H1 (cell line): ENCODE measurements around the gene OR1S2. TPM values are rescaled to one million over a fixed set of nuclear protein-coding genes. Genes with fewer than 3 reads are reported as not detected.

ENCODE experiments used
- CTCF ChIA-PET: fragments of 300-600 bp; sonication (Branson Sonifier 250); formaldehyde crosslinking; loops from one replicate; lab custom pipeline; 2021; ENCODE audit not compliant: partially characterized antibody; lab: Charles Lee
- POLR2A ChIA-PET: fragments of 300-600 bp; sonication (Branson Sonifier 250); formaldehyde crosslinking; loops from one replicate; lab custom pipeline; 2021; ENCODE audit warnings: inconsistent platforms; ENCODE audit not compliant: partially characterized antibody; lab: Charles Lee
- DNase-seq, 2 experiments: peaks; one replicate each; pipeline versions ENCODE4 v3.0.0 to v3.0.0-alpha.2; 2010 to 2022; ENCODE audit warnings: low spot score in 2 of 2, low read depth in 1 of 2, mixed read lengths in 1 of 2
- FAIRE-seq: peaks from 2 replicates; lab custom pipeline; 2011; peaks lifted over from hg19 to GRCh38; lab: Jason Lieb, UNC
- H2AFZ ChIP-seq: 2 replicates; pipeline ENCODE4 v1.8.1; 2012; ENCODE audit warnings: low read length, inconsistent platforms
- H2AK5ac ChIP-seq: 2 replicates; pipeline ENCODE4 v1.6.1; 2013; ENCODE audit warnings: low read depth, low read length
- H2BK120ac ChIP-seq: replicated peaks from 2 replicates; pipeline ENCODE3; 2013; ENCODE audit warnings: low read depth, low read length, inconsistent platforms
- H2BK12ac ChIP-seq: 2 replicates; pipeline ENCODE4 v1.6.1; 2013; ENCODE audit warnings: low read depth, low read length
- H2BK15ac ChIP-seq: 2 replicates; pipeline ENCODE4 v1.6.1; 2013; ENCODE audit warnings: low read length
- H2BK20ac ChIP-seq: 2 replicates; pipeline ENCODE4 v1.6.1; 2013; ENCODE audit warnings: low read length
- H2BK5ac ChIP-seq: 2 replicates; pipeline ENCODE4 v1.6.1; 2013; ENCODE audit warnings: low read depth, low read length
- H3K14ac ChIP-seq: 2 replicates; pipeline ENCODE4 v1.6.1; 2013; ENCODE audit warnings: inconsistent platforms; ENCODE audit not compliant: insufficient read length
- H3K18ac ChIP-seq: 2 replicates; pipeline ENCODE4 v1.6.1; 2013; ENCODE audit warnings: low read length; ENCODE audit errors: extremely low read depth
- H3K23ac ChIP-seq: 2 replicates; pipeline ENCODE4 v1.6.1; 2013; ENCODE audit warnings: inconsistent platforms; ENCODE audit not compliant: insufficient read length
- H3K23me2 ChIP-seq: 2 replicates; pipeline ENCODE4 v1.6.1; 2013; ENCODE audit warnings: low read depth, low read length
- H3K27ac ChIP-seq: 2 replicates; pipeline ENCODE4 v1.6.1; 2011; ENCODE audit warnings: low read depth, low read length, inconsistent platforms
- H3K27me3 ChIP-seq, 4 experiments: replicated peaks in 1 of 4; 1 replicate in 1 of 4; 2 replicates in 3 of 4; pipeline versions ENCODE4 v1.6.1 to v1.8.1; 2011 to 2013; ENCODE audit warnings: low read length in 3 of 4, mild to moderate bottlenecking in 3 of 4, inconsistent platforms in 2 of 4, mixed read lengths in 2 of 4, moderate library complexity in 1 of 4; ENCODE audit not compliant: control insufficient read depth in 3 of 4, insufficient read depth in 3 of 4; ENCODE audit errors: extremely low read depth in 1 of 4
- H3K36me3 ChIP-seq, 4 experiments: 2 replicates each; pipeline versions ENCODE4 v1.6.1 to v1.8.1; 2011 to 2013; ENCODE audit warnings: mild to moderate bottlenecking in 4 of 4, low read length in 3 of 4, moderate library complexity in 2 of 4, control low read depth in 1 of 4, inconsistent platforms in 1 of 4; ENCODE audit not compliant: insufficient read depth in 4 of 4, control insufficient read depth in 2 of 4
- H3K4ac ChIP-seq: replicated peaks from 2 replicates; pipeline ENCODE3; 2013; ENCODE audit warnings: low read length, low read depth, mixed read lengths, inconsistent platforms; ENCODE audit not compliant: insufficient read length
- H3K4me1 ChIP-seq, 4 experiments: replicated peaks in 1 of 4; 1 replicate in 1 of 4; 2 replicates in 3 of 4; pipeline versions ENCODE4 v1.6.1 to v1.8.1; 2011 to 2013; ENCODE audit warnings: low read length in 3 of 4, inconsistent platforms in 2 of 4, mixed read lengths in 1 of 4; ENCODE audit not compliant: insufficient read depth in 4 of 4, control insufficient read depth in 3 of 4
- H3K4me2 ChIP-seq, 2 experiments: 2 replicates each; pipeline versions ENCODE4 v1.6.1 to v1.8.1; 2011 to 2013; ENCODE audit warnings: low read depth in 2 of 2, low read length in 2 of 2, control low read depth in 1 of 2, inconsistent platforms in 1 of 2, mild to moderate bottlenecking in 1 of 2; ENCODE audit not compliant: insufficient read depth in 1 of 2
- H3K4me3 ChIP-seq, 4 experiments: fragments of 200-600, 300-600 bp in 1 of 4; sonication (generic), shearing (Covaris generic), sonication (Bioruptor Twin) in 1 of 4; 2 replicates each; pipeline versions ENCODE4 v1.5.1 to v1.8.1; 2011 to 2016; ENCODE audit warnings: low read length in 4 of 4, low read depth in 3 of 4, control low read depth in 2 of 4, inconsistent platforms in 2 of 4, mild to moderate bottlenecking in 2 of 4, mixed read lengths in 1 of 4, moderate library complexity in 1 of 4; ENCODE audit not compliant: insufficient read depth in 2 of 4; ENCODE audit errors: extremely low read depth in 1 of 4
- H3K56ac ChIP-seq: replicated peaks from 2 replicates; pipeline ENCODE3; 2013; ENCODE audit warnings: low read depth, mild to moderate bottlenecking, mixed read lengths, low read length, inconsistent platforms; ENCODE audit not compliant: insufficient read length
- H3K79me1 ChIP-seq: 2 replicates; pipeline ENCODE4 v1.6.1; 2013; ENCODE audit warnings: low read depth, low read length, control low read depth
- H3K79me2 ChIP-seq, 2 experiments: 2 replicates each; pipeline versions ENCODE4 v1.6.1 to v1.8.1; 2012 to 2013; ENCODE audit warnings: low read length in 2 of 2, mild to moderate bottlenecking in 2 of 2, inconsistent platforms in 1 of 2; ENCODE audit not compliant: insufficient read depth in 2 of 2, control insufficient read depth in 1 of 2
- H3K9ac ChIP-seq, 4 experiments: replicated peaks in 1 of 4; 1 replicate in 1 of 4; 2 replicates in 3 of 4; pipeline versions ENCODE4 v1.6.1 to v1.8.1; 2011 to 2013; ENCODE audit warnings: low read depth in 3 of 4, low read length in 3 of 4, control low read depth in 2 of 4, mild to moderate bottlenecking in 2 of 4, moderate library complexity in 2 of 4, inconsistent platforms in 1 of 4; ENCODE audit errors: extremely low read depth in 1 of 4
- H3K9me3 ChIP-seq, 2 experiments: 2 replicates each; pipeline versions ENCODE4 v1.6.1 to v1.8.1; 2012 to 2013; ENCODE audit warnings: mild to moderate bottlenecking in 2 of 2, moderate library complexity in 2 of 2, control low read depth in 1 of 2, inconsistent platforms in 1 of 2, low read depth in 1 of 2, low read length in 1 of 2, mixed read lengths in 1 of 2; ENCODE audit not compliant: insufficient read depth in 2 of 2
- H4K20me1 ChIP-seq, 2 experiments: replicated peaks in 1 of 2; 2 replicates each; pipeline versions ENCODE3 to v1.8.1; 2011 to 2013; ENCODE audit warnings: inconsistent platforms in 2 of 2, low read length in 2 of 2, mild to moderate bottlenecking in 1 of 2; ENCODE audit not compliant: insufficient read depth in 2 of 2, control insufficient read depth in 1 of 2
- H4K5ac ChIP-seq: 2 replicates; pipeline ENCODE4 v1.6.1; 2013; ENCODE audit warnings: low read length, low read depth, mixed read lengths, inconsistent platforms; ENCODE audit not compliant: insufficient read length
- H4K8ac ChIP-seq: 2 replicates; pipeline ENCODE4 v1.8.0; 2013; ENCODE audit warnings: mild to moderate bottlenecking, moderate library complexity, low read length, inconsistent platforms; ENCODE audit not compliant: insufficient read depth; ENCODE audit errors: extremely low read depth
- H4K91ac ChIP-seq: replicated peaks from 2 replicates; pipeline ENCODE3; 2013; ENCODE audit warnings: low read length, mixed read lengths, inconsistent platforms; ENCODE audit not compliant: insufficient read length
- BCL11A ChIP-seq, 2 experiments: IDR thresholded peaks; one replicate each; pipeline ENCODE4 v1.6.1; 2011; ENCODE audit warnings: low read depth in 2 of 2, low read length in 2 of 2, mild to moderate bottlenecking in 2 of 2
- BRCA1 ChIP-seq: IDR thresholded peaks from 2 replicates; pipeline ENCODE4 v1.6.1; 2012; ENCODE audit warnings: low read depth, low read length, improper control_type of control experiment
- CBX8 ChIP-seq: fragments of 300-800, 300-1000 bp; sonication (generic); IDR thresholded peaks from 2 replicates; pipeline ENCODE4 v1.7.1; 2016; ENCODE audit warnings: low read depth, low read length, borderline replicate concordance
- E2F6 ChIP-seq: IDR thresholded peaks from 2 replicates; pipeline ENCODE4 v1.6.1; 2012; ENCODE audit warnings: inconsistent platforms
- GTF2F1 ChIP-seq: IDR thresholded peaks from 2 replicates; pipeline ENCODE4 v1.6.1; 2012; ENCODE audit warnings: low read depth, low read length, improper control_type of control experiment, borderline replicate concordance
- HDAC2 ChIP-seq, 2 experiments: fragments of 300-600 bp in 1 of 2; sonication (generic) in 1 of 2; IDR thresholded peaks; 2 replicates each; pipeline ENCODE4 v1.6.1; 2011 to 2012; ENCODE audit warnings: low read depth in 2 of 2, low read length in 2 of 2, mild to moderate bottlenecking in 2 of 2, moderate library complexity in 2 of 2, borderline replicate concordance in 1 of 2, inconsistent platforms in 1 of 2
- MAFK ChIP-seq: IDR thresholded peaks from 2 replicates; pipeline ENCODE4 v1.6.1; 2012; ENCODE audit warnings: low read depth, mild to moderate bottlenecking, improper control_type of control experiment, low read length
- RAD21 ChIP-seq, 2 experiments: IDR thresholded peaks in 1 of 2; conservative IDR thresholded peaks in 1 of 2; 2 replicates each; pipeline ENCODE4 v1.6.1; 2011; ENCODE audit warnings: low read depth in 2 of 2, low read length in 2 of 2, improper control_type of control experiment in 1 of 2, inconsistent platforms in 1 of 2, mild to moderate bottlenecking in 1 of 2, moderate library complexity in 1 of 2
- SAP30 ChIP-seq: fragments of 300-600 bp; sonication (generic); IDR thresholded peaks from 2 replicates; pipeline ENCODE4 v1.7.1; 2012; ENCODE audit warnings: low read length, moderate library complexity, mild to moderate bottlenecking, inconsistent platforms; ENCODE audit not compliant: insufficient read depth, insufficient replicate concordance
- SRF ChIP-seq: IDR thresholded peaks from 2 replicates; pipeline ENCODE4 v1.6.1; 2011; ENCODE audit warnings: mild to moderate bottlenecking, low read depth, low read length, moderate library complexity
- TBP ChIP-seq: IDR thresholded peaks from 2 replicates; pipeline ENCODE4 v1.6.1; 2011; ENCODE audit warnings: low read depth, low read length, improper control_type of control experiment
- TEAD4 ChIP-seq: IDR thresholded peaks from 2 replicates; pipeline ENCODE4 v1.6.1; 2012; ENCODE audit warnings: low read depth, low read length, inconsistent platforms, mixed read lengths
- polyA plus RNA-seq, 7 experiments: library from polyadenylated mRNA; depleted of rRNA in 3 of 7; stranded (reverse) in 5 of 7; unstranded in 2 of 7; fragments of >200 nt in 5 of 7; fragments of 200-250 nt in 2 of 7; gene quantifications; 1 replicate in 5 of 7; 2 replicates in 1 of 7; 4 replicates in 1 of 7; pipeline versions ENCODE4 v1.2.1 to v1.2.3, GENCODE V29; 2011 to 2013; ENCODE audit warnings: missing spikeins in 2 of 7, mixed read lengths in 2 of 7
- total RNA-seq: library from RNA; stranded (reverse); fragmentation: NEBNext Ultra II Directional; extraction: Animal tissue kit (Norgen Biotek cat#: 25700); gene quantifications from 2 replicates; pipeline ENCODE4 v1.2.1, GENCODE V29; 2021

Gene OR1S2
- total and polyA plus RNA-seq, 2 of the 8 experiments (the other 6 are each of a cell fraction or from before 2014, with no cell fraction given): not detected

- H2AK5ac ChIP-seq: no peak overlapping the region
- H2BK20ac ChIP-seq: no peak overlapping the region
- no peak overlapping the region for H4K91ac ChIP-seq
- H4K20me1 ChIP-seq: no peaks in the 10 kb centered on the region
- CTCF ChIA-PET: no interaction called here
- H2BK120ac ChIP-seq: no peak overlapping the region
- no peaks in the 10 kb centered on the region for H3K36me3 ChIP-seq
- POLR2A ChIA-PET: no interaction called here
- no peaks in the 10 kb centered on the region for H3K79me1 ChIP-seq
- no peaks in the 10 kb centered on the region for H3K23me2 ChIP-seq
- no peak overlapping the region for H2BK12ac ChIP-seq
- no peak overlapping the region for H3K27ac ChIP-seq
- DNase-seq (no peak), FAIRE-seq (no peak)
- H3K4me1 ChIP-seq: no peaks in the 10 kb centered on the region
- peaks cover 10 to 23% of the 10 kb centered on the region in 2 experiments; a peak in 2 of 4 replicates for H3K9me3 ChIP-seq
- no peak overlapping the region for H3K23ac ChIP-seq
- H2AFZ ChIP-seq: no peak overlapping the region
- no peaks in the 10 kb centered on the region for H3K79me2 ChIP-seq
- no peaks in the 10 kb centered on the region for H3K27me3 ChIP-seq
- H3K18ac ChIP-seq: no peak overlapping the region
- H3K56ac ChIP-seq: no peak overlapping the region
- no peak overlapping the region for H2BK5ac ChIP-seq
- no peak overlapping the region for H3K14ac ChIP-seq
- H3K9ac ChIP-seq: no peak overlapping the region
- no peak overlapping the region for H3K4me3 ChIP-seq
- no peak overlapping the region for H4K5ac ChIP-seq
- H3K4ac ChIP-seq: no peak overlapping the region
- no peak overlapping the region for H3K4me2 ChIP-seq
- H2BK15ac ChIP-seq: no peak overlapping the region
- no peak overlapping the region for H4K8ac ChIP-seq
- no peak for TF ChIP-seq E2F6
- TF ChIP-seq TBP: no peak
- no peak for TF ChIP-seq BRCA1
- TF ChIP-seq SRF: no peak
- TF ChIP-seq MAFK: no peak
- TF ChIP-seq HDAC2 (IDR thresholded peaks at IDR 0.05; ENCODE audit: borderline replicate concordance in 1 of 2, low read depth in 2 of 2, low read length in 2 of 2): no peak
- TF ChIP-seq TEAD4: no peak
- no peak for TF ChIP-seq GTF2F1
- no peak for TF ChIP-seq SAP30
- no peak for TF ChIP-seq CBX8
- TF ChIP-seq RAD21 (IDR thresholded peaks at IDR 0.05 in 1 of 2, conservative IDR thresholded peaks at IDR 0.05 in 1 of 2; ENCODE audit: low read depth in 2 of 2, low read length in 2 of 2): no peak
- TF ChIP-seq BCL11A (IDR thresholded peaks at IDR 0.05; ENCODE audit: low read depth in 2 of 2, low read length in 2 of 2): no peak
These were observed 12.5 kb upstream of the OR1S2 start for GRCh38 chr11:58216476-58216875.
